ENCODE data around the gene SMIM9. TPM values are rescaled to one million over a fixed set of nuclear protein-coding genes. Genes with fewer than 3 reads are reported as not detected.

Gene SMIM9
- total and polyA plus RNA-seq, 7 donors: 2.3 TPM; not detected in 6

- H3K9me3 ChIP-seq: no peaks in the 10 kb centered on the region
- no peak overlapping the region for H3K27ac ChIP-seq
- H3K4me3 ChIP-seq: no peak overlapping the region
- H3K36me3 ChIP-seq: no peaks in the 10 kb centered on the region
- 34 to 73% methylated on average over 5 of the region's 5 CpGs for WGBS, 2 donors
- H3K4me1 ChIP-seq: no peaks in the 10 kb centered on the region
- intact Hi-C loops (cut with DNase I): no loop called here
- TF ChIP-seq, protein P1, sequence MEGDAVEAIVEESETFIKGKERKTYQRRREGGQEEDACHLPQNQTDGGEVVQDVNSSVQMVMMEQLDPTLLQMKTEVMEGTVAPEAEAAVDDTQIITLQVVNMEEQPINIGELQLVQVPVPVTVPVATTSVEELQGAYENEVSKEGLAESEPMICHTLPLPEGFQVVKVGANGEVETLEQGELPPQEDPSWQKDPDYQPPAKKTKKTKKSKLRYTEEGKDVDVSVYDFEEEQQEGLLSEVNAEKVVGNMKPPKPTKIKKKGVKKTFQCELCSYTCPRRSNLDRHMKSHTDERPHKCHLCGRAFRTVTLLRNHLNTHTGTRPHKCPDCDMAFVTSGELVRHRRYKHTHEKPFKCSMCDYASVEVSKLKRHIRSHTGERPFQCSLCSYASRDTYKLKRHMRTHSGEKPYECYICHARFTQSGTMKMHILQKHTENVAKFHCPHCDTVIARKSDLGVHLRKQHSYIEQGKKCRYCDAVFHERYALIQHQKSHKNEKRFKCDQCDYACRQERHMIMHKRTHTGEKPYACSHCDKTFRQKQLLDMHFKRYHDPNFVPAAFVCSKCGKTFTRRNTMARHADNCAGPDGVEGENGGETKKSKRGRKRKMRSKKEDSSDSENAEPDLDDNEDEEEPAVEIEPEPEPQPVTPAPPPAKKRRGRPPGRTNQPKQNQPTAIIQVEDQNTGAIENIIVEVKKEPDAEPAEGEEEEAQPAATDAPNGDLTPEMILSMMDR (IDR thresholded peaks at IDR 0.05): no peak
- TF ChIP-seq EP300 (IDR thresholded peaks at IDR 0.05) (no peak), POLR2A (IDR thresholded peaks at IDR 0.05) (no peak), POLR2AphosphoS5 (IDR thresholded peaks at IDR 0.05) (no peak)
- no peak for DNase-seq
- H3K27me3 ChIP-seq: no peaks in the 10 kb centered on the region
Observed at GRCh38 chrX:154815274-154815818, 19.1 kb downstream of the SMIM9 start.

DNA sequence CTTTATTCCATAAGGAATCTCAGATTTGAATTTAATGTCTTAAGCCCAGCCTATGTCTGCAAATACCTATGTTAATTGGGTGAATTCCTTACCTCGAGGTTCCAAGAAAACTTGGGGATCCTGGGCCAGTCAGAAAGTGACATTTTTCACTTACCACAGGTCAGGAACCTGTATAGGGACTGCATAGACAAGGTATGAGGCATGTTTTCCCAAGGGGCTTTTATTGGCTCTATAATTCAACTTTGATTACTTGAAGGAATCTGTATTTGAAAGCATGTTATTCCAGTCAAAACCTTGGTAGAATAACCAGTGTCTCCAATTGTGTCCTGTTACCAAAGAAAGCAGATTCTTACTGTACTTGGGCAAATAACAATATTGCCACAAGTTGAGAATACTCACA lies 20.7 kb downstream of the SMIM9 start:
- no peaks in the 10 kb centered on the region for H3K9me3 ChIP-seq
- no peaks in the 10 kb centered on the region for H3K36me3 ChIP-seq
- H3K27ac ChIP-seq: no peak overlapping the region
- WGBS, 2 donors: 46 to 70% methylated on average over 1 of the region's 1 CpG
- no peaks in the 10 kb centered on the region for H3K4me1 ChIP-seq
- intact Hi-C loops (cut with DNase I): no loop called here
- no peaks in the 10 kb centered on the region for H3K27me3 ChIP-seq
- TF ChIP-seq POLR2A (IDR thresholded peaks at IDR 0.05) (no peak), POLR2AphosphoS5 (IDR thresholded peaks at IDR 0.05) (no peak), EP300 (IDR thresholded peaks at IDR 0.05) (no peak)
- TF ChIP-seq, protein P1 (IDR thresholded peaks at IDR 0.05): no peak
- H3K4me3 ChIP-seq: no peak overlapping the region
- no peak for DNase-seq

GRCh38 chrX:154812341-154813101 lies 21.9 kb downstream of the SMIM9 start:
- H3K4me3 ChIP-seq: no peak overlapping the region
- TF ChIP-seq EP300 (IDR thresholded peaks at IDR 0.05) (no peak), POLR2AphosphoS5 (IDR thresholded peaks at IDR 0.05) (no peak), POLR2A (IDR thresholded peaks at IDR 0.05) (no peak)
- TF ChIP-seq, protein P1 (IDR thresholded peaks at IDR 0.05): no peak
- H3K27ac ChIP-seq: no peak overlapping the region
- 92 to 96% methylated on average over 2 of the region's 2 CpGs for WGBS, 2 donors
- H3K36me3 ChIP-seq: no peaks in the 10 kb centered on the region
- H3K27me3 ChIP-seq: no peaks in the 10 kb centered on the region
- H3K4me1 ChIP-seq: no peaks in the 10 kb centered on the region
- intact Hi-C loops (cut with DNase I): no loop called here
- no peaks in the 10 kb centered on the region for H3K9me3 ChIP-seq
- no peak for DNase-seq

- Histone ChIP-seq H3K27ac (no peak overlapping the region), H3K4me1 (peaks cover 0 to 5% (median 0%) of the 10 kb centered on the region in 4 donors), H3K9me3 (no peaks in the 10 kb centered on the region), H3K36me3 (no peaks in the 10 kb centered on the region), H3K27me3 (no peaks in the 10 kb centered on the region), H3K4me3 (no peak overlapping the region)
- TF ChIP-seq EP300 (IDR thresholded peaks at IDR 0.05) (no peak), POLR2A (IDR thresholded peaks at IDR 0.05) (no peak), POLR2AphosphoS5 (IDR thresholded peaks at IDR 0.05) (no peak)
- TF ChIP-seq, protein P1 (IDR thresholded peaks at IDR 0.05): no peak
- WGBS, 2 donors: 53 to 85% methylated on average over 1 of the region's 1 CpG
- DNase-seq: no peak
- intact Hi-C loops (cut with DNase I): no loop called here
Observed at GRCh38 chrX:154809939-154810665, 24.4 kb downstream of the SMIM9 start.

Measured in sigmoid colon (tissue), 7 donors.